Measurements from ENCODE around the gene DCAF8. TPM values are rescaled to one million over a fixed set of nuclear protein-coding genes. Genes with fewer than 3 reads are reported as not detected.
A peak's percentile ranks its signal among the peaks of the same experiment; 100 is the strongest.

The DCAF8 gene
- total and polyA plus RNA-seq, 2 of the 4 experiments (the other 2 are of a cell fraction), result 83.3 to 83.8 TPM

DNA sequence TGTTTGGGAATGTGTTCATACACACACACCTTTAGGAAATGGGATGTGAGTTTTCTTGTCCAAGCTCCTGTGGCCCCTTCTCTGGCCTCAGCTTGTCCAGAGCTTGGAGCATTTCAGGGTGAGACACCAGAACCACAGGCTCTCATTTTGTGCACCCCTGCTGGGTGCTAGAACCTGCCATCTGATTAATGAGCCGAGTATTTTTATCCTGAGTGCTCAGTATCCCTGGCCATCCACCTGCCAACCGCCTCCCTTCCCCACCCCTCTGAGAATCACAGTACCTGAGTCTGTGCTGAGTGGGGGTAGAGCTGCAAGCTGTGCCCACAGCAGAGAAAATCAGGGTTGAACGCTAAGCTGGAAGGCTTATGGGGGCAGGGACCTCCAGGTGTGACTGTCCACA, 70.6 kb downstream of the DCAF8 start:
- no peaks in the 10 kb centered on the region for H3K9me3 ChIP-seq (ENCODE audit: control insufficient read depth, insufficient read depth, low read length)
- H3K56ac ChIP-seq (ENCODE audit: extremely low read depth, insufficient read depth, low read length), result no peak overlapping the region
- peaks cover 4% of the 10 kb centered on the region for H3K4me1 ChIP-seq (ENCODE audit: control insufficient read depth, insufficient read depth, low read length)
- in situ Hi-C loops (cut with MboI; ENCODE audit: low sequenced_read_pairs) (loop anchor here (25.0 kb wide), 1 partner anchor 421 kb away; no protein-coding TSS in a partner anchor), intact Hi-C loops (cut with micrococcal nuclease) (loop anchor here (2.0 to 5.0 kb wide), 2 partner anchors 56 to 93 kb away; partner anchors contain the start of gene PEX19), dilution Hi-C loops (cut with HindIII; ENCODE audit: low sequenced_read_pairs, unreplicated experiment) (no loop called here)
- H3K18ac ChIP-seq (ENCODE audit: low read depth, low read length), result no peak overlapping the region
- H3K9ac ChIP-seq (ENCODE audit: low read depth, low read length), result no peak overlapping the region
- H3K4ac ChIP-seq (ENCODE audit: low read depth, low read length), result no peak overlapping the region; the same call in 1 of the 2 replicates
- ATAC-seq (ENCODE audit: low read depth), result no peak
- no peak overlapping the region for H4K5ac ChIP-seq (ENCODE audit: low read depth, low read length)
- H2BK20ac ChIP-seq (ENCODE audit: low read depth, low read length), result no peak overlapping the region
- no peaks in the 10 kb centered on the region for H4K20me1 ChIP-seq (ENCODE audit: insufficient read depth, low read length)
- ChIA-PET POLR2A (ENCODE audit: unreplicated experiment) (no interaction called here), CTCF (interaction anchor here (0.9 to 3.2 kb wide), 3 partner anchors 28 to 106 kb away, joined by 3 to 63 read pairs (median 17); no protein-coding TSS in a partner anchor)
- H3K79me1 ChIP-seq (ENCODE audit: low read depth in 1 of 2, low read length in 2 of 2), result no peaks in the 10 kb centered on the region
- no peak overlapping the region for H2BK5ac ChIP-seq (ENCODE audit: low read depth, low read length, poor library complexity, severe bottlenecking)
- no peaks in the 10 kb centered on the region for H3K36me3 ChIP-seq (ENCODE audit: control insufficient read depth, insufficient read depth, low read length)
- no peak overlapping the region for H3K23ac ChIP-seq (ENCODE audit: low read depth, low read length)
- peak overlapping the region; percentile 43 for H2AK5ac ChIP-seq (ENCODE audit: low read depth, low read length)
- no peak overlapping the region for H2AFZ ChIP-seq (replicated peaks; ENCODE audit: low read length, poor library complexity)
- no peak overlapping the region for H2BK15ac ChIP-seq (ENCODE audit: low read depth, low read length)
- peaks cover 12% of the 10 kb centered on the region; the same call in 1 of the 2 replicates for H3K27me3 ChIP-seq (ENCODE audit: control insufficient read depth, insufficient read depth, low read length)
- no peak overlapping the region for H3K14ac ChIP-seq (replicated peaks; ENCODE audit: low read depth, low read length)
- TF ChIP-seq BHLHE40 (IDR thresholded peaks at IDR 0.05; ENCODE audit: low read depth, low read length), result no peak
- TF ChIP-seq NFE2L2 (IDR thresholded peaks at IDR 0.05; ENCODE audit: low read depth, low read length), result no peak
- no peak for TF ChIP-seq RCOR1 (IDR thresholded peaks at IDR 0.05; ENCODE audit: insufficient replicate concordance, low read length)
- no peak for TF ChIP-seq POLR2A (IDR thresholded peaks at IDR 0.05; ENCODE audit: low read depth, low read length)
- no peak for TF ChIP-seq MAZ (IDR thresholded peaks at IDR 0.05; ENCODE audit: borderline replicate concordance, low read depth, low read length)
- no peak for TF ChIP-seq MXI1 (IDR thresholded peaks at IDR 0.05; ENCODE audit: borderline replicate concordance, low read depth, low read length)
- no peak for TF ChIP-seq MAFK (IDR thresholded peaks at IDR 0.05; ENCODE audit: low read depth, low read length)
- no peak for TF ChIP-seq CHD1 (IDR thresholded peaks at IDR 0.05; ENCODE audit: low read depth, low read length)
- TF ChIP-seq, protein P1, sequence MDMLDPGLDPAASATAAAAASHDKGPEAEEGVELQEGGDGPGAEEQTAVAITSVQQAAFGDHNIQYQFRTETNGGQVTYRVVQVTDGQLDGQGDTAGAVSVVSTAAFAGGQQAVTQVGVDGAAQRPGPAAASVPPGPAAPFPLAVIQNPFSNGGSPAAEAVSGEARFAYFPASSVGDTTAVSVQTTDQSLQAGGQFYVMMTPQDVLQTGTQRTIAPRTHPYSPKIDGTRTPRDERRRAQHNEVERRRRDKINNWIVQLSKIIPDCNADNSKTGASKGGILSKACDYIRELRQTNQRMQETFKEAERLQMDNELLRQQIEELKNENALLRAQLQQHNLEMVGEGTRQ (IDR thresholded peaks at IDR 0.05; ENCODE audit: low read depth, low read length), result no peak
- no peak for TF ChIP-seq CEBPB (IDR thresholded peaks at IDR 0.05; ENCODE audit: low read depth, low read length)
- no peak for TF ChIP-seq FOS (IDR thresholded peaks at IDR 0.05; ENCODE audit: low read depth, low read length)
- no peak overlapping the region for H2BK120ac ChIP-seq (ENCODE audit: low read depth, low read length)
- H3K4me3 ChIP-seq (ENCODE audit: insufficient read depth, low read depth, low read length), result no peak overlapping the region
- no peak overlapping the region for H4K8ac ChIP-seq (ENCODE audit: low read depth in 2 of 2, low read length in 2 of 2)
- peaks cover 13% of the 10 kb centered on the region; the same call in 1 of the 2 replicates for H3K9me1 ChIP-seq (ENCODE audit: insufficient read depth, low read length)
- no peak overlapping the region for H2AK9ac ChIP-seq (replicated peaks; ENCODE audit: low read depth, low read length, poor library complexity)
- no peak overlapping the region for H4K91ac ChIP-seq (ENCODE audit: insufficient read depth, low read depth, low read length)
- H3K27ac ChIP-seq (ENCODE audit: insufficient read depth, low read length), result no peak overlapping the region
- no TSS peak for BruUV-seq (replicated peaks)
- no CpG with 5 or more reads among the region's 3 CpGs for WGBS, 2 experiments (ENCODE audit: extremely low coverage in 2 of 2, insufficient read length in 1 of 2)
- no peak overlapping the region for H3K4me2 ChIP-seq (ENCODE audit: low read depth, low read length)
- no peak for DNase-seq

All from IMR-90 (cell line).